ENCODE data around the gene KANSL1. TPM values are rescaled to one million over a fixed set of nuclear protein-coding genes. Genes with fewer than 3 reads are reported as not detected.

Gene KANSL1
- total RNA-seq, 4 donors from 2014 or later: 57.7 to 91.2 (median 75.1) TPM

- no peaks in the 10 kb centered on the region for H3K4me1 ChIP-seq
- TF ChIP-seq EP300 (IDR thresholded peaks at IDR 0.05): no peak
- TF ChIP-seq, protein P1, sequence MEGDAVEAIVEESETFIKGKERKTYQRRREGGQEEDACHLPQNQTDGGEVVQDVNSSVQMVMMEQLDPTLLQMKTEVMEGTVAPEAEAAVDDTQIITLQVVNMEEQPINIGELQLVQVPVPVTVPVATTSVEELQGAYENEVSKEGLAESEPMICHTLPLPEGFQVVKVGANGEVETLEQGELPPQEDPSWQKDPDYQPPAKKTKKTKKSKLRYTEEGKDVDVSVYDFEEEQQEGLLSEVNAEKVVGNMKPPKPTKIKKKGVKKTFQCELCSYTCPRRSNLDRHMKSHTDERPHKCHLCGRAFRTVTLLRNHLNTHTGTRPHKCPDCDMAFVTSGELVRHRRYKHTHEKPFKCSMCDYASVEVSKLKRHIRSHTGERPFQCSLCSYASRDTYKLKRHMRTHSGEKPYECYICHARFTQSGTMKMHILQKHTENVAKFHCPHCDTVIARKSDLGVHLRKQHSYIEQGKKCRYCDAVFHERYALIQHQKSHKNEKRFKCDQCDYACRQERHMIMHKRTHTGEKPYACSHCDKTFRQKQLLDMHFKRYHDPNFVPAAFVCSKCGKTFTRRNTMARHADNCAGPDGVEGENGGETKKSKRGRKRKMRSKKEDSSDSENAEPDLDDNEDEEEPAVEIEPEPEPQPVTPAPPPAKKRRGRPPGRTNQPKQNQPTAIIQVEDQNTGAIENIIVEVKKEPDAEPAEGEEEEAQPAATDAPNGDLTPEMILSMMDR (IDR thresholded peaks at IDR 0.05): no peak
- TF ChIP-seq POLR2AphosphoS5 (IDR thresholded peaks at IDR 0.05): no peak
- TF ChIP-seq POLR2A (IDR thresholded peaks at IDR 0.05): no peak
- no CpG with 5 or more reads among the region's 13 CpGs for WGBS, 2 donors (ENCODE audit: low coverage in 1 of 2)
- no peak overlapping the region for H3K4me3 ChIP-seq
- H3K27me3 ChIP-seq: no peaks in the 10 kb centered on the region
- no peak for ATAC-seq
- H3K27ac ChIP-seq: no peak overlapping the region
- H3K36me3 ChIP-seq: no peaks in the 10 kb centered on the region
- no peaks in the 10 kb centered on the region for H3K9me3 ChIP-seq
Measured at GRCh38 chr17:45997166-45997565, 196.1 kb downstream of the KANSL1 start.

DNA sequence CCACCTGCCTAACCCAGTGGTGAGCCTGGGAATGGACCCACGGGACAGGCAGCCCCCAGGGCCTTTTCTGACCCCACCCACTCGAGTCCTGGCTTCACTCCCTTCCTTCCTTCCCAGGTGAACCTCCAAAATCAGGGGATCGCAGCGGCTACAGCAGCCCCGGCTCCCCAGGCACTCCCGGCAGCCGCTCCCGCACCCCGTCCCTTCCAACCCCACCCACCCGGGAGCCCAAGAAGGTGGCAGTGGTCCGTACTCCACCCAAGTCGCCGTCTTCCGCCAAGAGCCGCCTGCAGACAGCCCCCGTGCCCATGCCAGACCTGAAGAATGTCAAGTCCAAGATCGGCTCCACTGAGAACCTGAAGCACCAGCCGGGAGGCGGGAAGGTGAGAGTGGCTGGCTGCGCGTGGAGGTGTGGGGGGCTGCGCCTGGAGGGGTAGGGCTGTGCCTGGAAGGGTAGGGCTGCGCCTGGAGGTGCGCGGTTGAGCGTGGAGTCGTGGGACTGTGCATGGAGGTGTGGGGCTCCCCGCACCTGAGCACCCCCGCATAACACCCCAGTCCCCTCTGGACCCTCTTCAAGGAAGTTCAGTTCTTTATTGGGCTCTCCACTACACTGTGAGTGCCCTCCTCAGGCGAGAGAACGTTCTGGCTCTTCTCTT is 196.8 kb downstream of the KANSL1 start:
- no peak for ATAC-seq
- TF ChIP-seq POLR2AphosphoS5 (IDR thresholded peaks at IDR 0.05): no peak
- TF ChIP-seq, protein P1 (IDR thresholded peaks at IDR 0.05): no peak
- TF ChIP-seq POLR2A (IDR thresholded peaks at IDR 0.05): no peak
- no peak for TF ChIP-seq EP300 (IDR thresholded peaks at IDR 0.05)
- H3K4me3 ChIP-seq: no peak overlapping the region
- no peaks in the 10 kb centered on the region for H3K36me3 ChIP-seq
- H3K27ac ChIP-seq: no peak overlapping the region
- no peaks in the 10 kb centered on the region for H3K9me3 ChIP-seq
- H3K4me1 ChIP-seq: no peaks in the 10 kb centered on the region
- H3K27me3 ChIP-seq: no peaks in the 10 kb centered on the region
- 80% methylated on average over 3 of the region's 31 CpGs; no CpG with 5 or more reads in 1 of the 2 donors for WGBS, 2 donors (ENCODE audit: low coverage in 1 of 2)

- Histone ChIP-seq H3K27ac (no peak overlapping the region), H3K4me3 (no peak overlapping the region), H3K9me3 (no peaks in the 10 kb centered on the region), H3K4me1 (no peaks in the 10 kb centered on the region), H3K36me3 (no peaks in the 10 kb centered on the region), H3K27me3 (no peaks in the 10 kb centered on the region)
- no peak for TF ChIP-seq EP300 (IDR thresholded peaks at IDR 0.05)
- TF ChIP-seq, protein P1 (IDR thresholded peaks at IDR 0.05): no peak
- no peak for TF ChIP-seq POLR2A (IDR thresholded peaks at IDR 0.05)
- WGBS, 2 donors (ENCODE audit: low coverage in 1 of 2): 78 to 100% methylated on average over 1 to 12 of the region's 14 CpGs
- ATAC-seq: no peak
Measured at GRCh38 chr17:45995627-45996270, 197.5 kb downstream of the KANSL1 start.

- Histone ChIP-seq H3K4me1 (no peaks in the 10 kb centered on the region), H3K4me3 (no peak overlapping the region), H3K27ac (no peak overlapping the region), H3K27me3 (no peaks in the 10 kb centered on the region), H3K36me3 (no peaks in the 10 kb centered on the region), H3K9me3 (no peaks in the 10 kb centered on the region)
- no peak for ATAC-seq
- TF ChIP-seq POLR2AphosphoS5 (IDR thresholded peaks at IDR 0.05) (no peak), EP300 (IDR thresholded peaks at IDR 0.05) (no peak), POLR2A (IDR thresholded peaks at IDR 0.05) (no peak)
- TF ChIP-seq, protein P1 (IDR thresholded peaks at IDR 0.05): no peak
- WGBS, 2 donors (ENCODE audit: low coverage in 1 of 2): 95% methylated on average over 4 of the region's 8 CpGs; no CpG with 5 or more reads in 1 of the 2 donors
Measured at GRCh38 chr17:45994987-45995386, 198.2 kb downstream of the KANSL1 start.

Data from gastroesophageal sphincter (tissue), 4 donors.